ENCODE data around the gene HYAL3. TPM values are rescaled to one million over a fixed set of nuclear protein-coding genes. Genes with fewer than 3 reads are reported as not detected.

The HYAL3 gene
- total and polyA plus RNA-seq, 2 donors from 2014 or later, result 2.0 to 3.2 TPM

GRCh38 chr3:50292159-50293078 lies 6.8 kb downstream of the HYAL3 start, which contains the start of gene IFRD2:
Gene IFRD2, minus strand, starts transcription at chr3:50292429. Its CDS starts 155 bp downstream, at chr3:50292274.
- Histone ChIP-seq H3K9ac (ENCODE audit: low read length in 3 of 3) (peak within 1 kb of the TSS; percentile 30 to 84 (median 66)), H3K27ac (ENCODE audit: low read depth in 2 of 2, low read length in 2 of 2) (peak within 1 kb of the TSS; percentile 78 to 88), H3K4me3 (ENCODE audit: low read length in 3 of 3) (peak within 1 kb of the TSS; percentile 66 to 88 (median 85)), H3K9me3 (ENCODE audit: control insufficient read depth in 2 of 3, insufficient read depth in 1 of 3, low read length in 3 of 3) (no peaks in the 10 kb centered on the region), H3K36me3 (ENCODE audit: control insufficient read depth in 2 of 3, insufficient read depth in 3 of 3, low read length in 3 of 3) (peaks cover 0 to 25% (median 9%) of the 10 kb centered on the region in 3 donors), H3K4me1 (ENCODE audit: control insufficient read depth in 2 of 3, insufficient read depth in 2 of 3, low read depth in 1 of 3, low read length in 3 of 3) (peaks cover 3 to 17% (median 16%) of the 10 kb centered on the region in 3 donors), H3K27me3 (ENCODE audit: control insufficient read depth, insufficient read depth, low read length) (no peaks in the 10 kb centered on the region)
- FAIRE-seq (peak; percentile 92), DNase-seq (peak; percentile 97 to 99 (median 99))
- intact Hi-C loops (cut with DNase I), result no loop called here
- TF ChIP-seq, protein P1, sequence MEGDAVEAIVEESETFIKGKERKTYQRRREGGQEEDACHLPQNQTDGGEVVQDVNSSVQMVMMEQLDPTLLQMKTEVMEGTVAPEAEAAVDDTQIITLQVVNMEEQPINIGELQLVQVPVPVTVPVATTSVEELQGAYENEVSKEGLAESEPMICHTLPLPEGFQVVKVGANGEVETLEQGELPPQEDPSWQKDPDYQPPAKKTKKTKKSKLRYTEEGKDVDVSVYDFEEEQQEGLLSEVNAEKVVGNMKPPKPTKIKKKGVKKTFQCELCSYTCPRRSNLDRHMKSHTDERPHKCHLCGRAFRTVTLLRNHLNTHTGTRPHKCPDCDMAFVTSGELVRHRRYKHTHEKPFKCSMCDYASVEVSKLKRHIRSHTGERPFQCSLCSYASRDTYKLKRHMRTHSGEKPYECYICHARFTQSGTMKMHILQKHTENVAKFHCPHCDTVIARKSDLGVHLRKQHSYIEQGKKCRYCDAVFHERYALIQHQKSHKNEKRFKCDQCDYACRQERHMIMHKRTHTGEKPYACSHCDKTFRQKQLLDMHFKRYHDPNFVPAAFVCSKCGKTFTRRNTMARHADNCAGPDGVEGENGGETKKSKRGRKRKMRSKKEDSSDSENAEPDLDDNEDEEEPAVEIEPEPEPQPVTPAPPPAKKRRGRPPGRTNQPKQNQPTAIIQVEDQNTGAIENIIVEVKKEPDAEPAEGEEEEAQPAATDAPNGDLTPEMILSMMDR (IDR thresholded peaks at IDR 0.05; ENCODE audit: borderline replicate concordance, extremely low read depth, insufficient read depth), result no peak

DNA sequence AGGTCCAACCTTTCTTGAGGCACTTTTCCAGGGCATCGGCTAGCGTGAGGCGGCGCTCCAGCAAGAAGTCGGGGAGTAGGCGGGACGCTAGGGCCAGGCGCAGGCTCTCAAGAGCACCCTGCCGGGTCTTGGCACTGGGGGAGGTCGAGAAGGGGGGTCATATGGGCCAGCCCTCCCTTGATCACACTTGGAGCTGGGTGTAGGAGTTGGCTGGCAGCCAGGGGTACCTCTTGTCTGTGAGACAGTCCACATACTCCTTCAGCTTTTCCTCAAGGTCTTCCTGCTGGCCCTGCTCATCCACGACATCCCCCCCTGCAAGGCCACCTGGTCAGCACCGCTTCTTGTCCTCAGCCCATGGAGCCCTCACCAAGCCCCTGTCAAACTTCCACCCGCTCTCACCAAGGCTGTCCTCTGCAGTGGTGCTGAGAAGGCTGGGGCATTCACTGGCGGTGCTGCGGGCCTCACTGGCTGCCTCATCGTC lies 9.0 kb downstream of the HYAL3 start:
- TF ChIP-seq, protein P1 (IDR thresholded peaks at IDR 0.05; ENCODE audit: borderline replicate concordance, extremely low read depth, insufficient read depth), result no peak
- Histone ChIP-seq H3K27ac (ENCODE audit: low read depth in 2 of 2, low read length in 2 of 2) (no peak overlapping the region), H3K36me3 (ENCODE audit: control insufficient read depth in 2 of 3, insufficient read depth in 3 of 3, low read length in 3 of 3) (peaks cover 0 to 25% (median 9%) of the 10 kb centered on the region in 3 donors), H3K9ac (ENCODE audit: low read length in 3 of 3) (no peak overlapping the region), H3K4me3 (ENCODE audit: low read length in 3 of 3) (no peak overlapping the region), H3K9me3 (ENCODE audit: control insufficient read depth in 2 of 3, insufficient read depth in 1 of 3, low read length in 3 of 3) (no peaks in the 10 kb centered on the region), H3K4me1 (ENCODE audit: control insufficient read depth in 2 of 3, insufficient read depth in 2 of 3, low read depth in 1 of 3, low read length in 3 of 3) (peaks cover 3 to 17% (median 16%) of the 10 kb centered on the region in 3 donors), H3K27me3 (ENCODE audit: control insufficient read depth, insufficient read depth, low read length) (no peaks in the 10 kb centered on the region)
- intact Hi-C loops (cut with DNase I), result no loop called here
- DNase-seq (peak in 1 of 5 donors; percentile 56), FAIRE-seq (no peak)

GRCh38 chr3:50289130-50289529 lies 10.1 kb downstream of the HYAL3 start:
- peaks cover 0 to 25% (median 9%) of the 10 kb centered on the region in 3 donors for H3K36me3 ChIP-seq (ENCODE audit: control insufficient read depth in 2 of 3, insufficient read depth in 3 of 3, low read length in 3 of 3)
- TF ChIP-seq, protein P1 (IDR thresholded peaks at IDR 0.05; ENCODE audit: borderline replicate concordance, extremely low read depth, insufficient read depth), result no peak
- no peak for FAIRE-seq
- H3K4me1 ChIP-seq (ENCODE audit: control insufficient read depth in 2 of 3, insufficient read depth in 2 of 3, low read depth in 1 of 3, low read length in 3 of 3), result peaks cover 3 to 17% (median 16%) of the 10 kb centered on the region in 3 donors
- no peak overlapping the region for H3K9ac ChIP-seq (ENCODE audit: low read length in 3 of 3)
- no peak overlapping the region for H3K27ac ChIP-seq (ENCODE audit: low read depth in 2 of 2, low read length in 2 of 2)
- no peaks in the 10 kb centered on the region for H3K9me3 ChIP-seq (ENCODE audit: control insufficient read depth in 2 of 3, insufficient read depth in 1 of 3, low read length in 3 of 3)
- no peaks in the 10 kb centered on the region for H3K27me3 ChIP-seq (ENCODE audit: control insufficient read depth, insufficient read depth, low read length)
- peak in 1 of 5 donors; percentile 39 for DNase-seq
- intact Hi-C loops (cut with DNase I), result no loop called here
- no peak overlapping the region for H3K4me3 ChIP-seq (ENCODE audit: low read length in 3 of 3)
